T1000 (cell line): Measurements from ENCODE around the gene POU6F2.
A peak's percentile ranks its signal among the peaks of the same experiment; 100 is the strongest.

ENCODE experiments used
- DNase-seq: peaks from one replicate; lab custom pipeline; 2025; ENCODE audit warnings: mixed read lengths; lab: John Stamatoyannopoulos, UW

The POU6F2 gene

DNA sequence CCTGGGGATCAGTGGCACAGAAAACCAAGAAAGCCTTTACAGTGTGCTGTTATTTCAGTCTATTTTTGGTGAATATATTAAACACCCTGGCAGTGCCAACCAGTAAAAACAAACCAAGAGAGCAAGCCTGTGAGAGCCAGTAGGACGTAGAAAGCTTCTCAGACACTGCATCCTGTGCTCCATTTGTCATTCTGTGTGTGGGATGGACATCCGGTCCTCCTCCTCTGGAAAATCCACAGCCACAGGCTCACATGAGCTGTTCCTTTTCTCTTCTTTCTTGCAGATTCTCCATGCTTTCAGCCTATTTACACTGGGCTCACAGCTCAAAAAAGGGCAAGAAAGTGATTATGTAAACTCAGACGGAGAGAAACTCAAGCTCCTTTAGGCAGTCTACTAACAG, 468.8 kb downstream of the POU6F2 start:
- DNase-seq, result no peak

DNA sequence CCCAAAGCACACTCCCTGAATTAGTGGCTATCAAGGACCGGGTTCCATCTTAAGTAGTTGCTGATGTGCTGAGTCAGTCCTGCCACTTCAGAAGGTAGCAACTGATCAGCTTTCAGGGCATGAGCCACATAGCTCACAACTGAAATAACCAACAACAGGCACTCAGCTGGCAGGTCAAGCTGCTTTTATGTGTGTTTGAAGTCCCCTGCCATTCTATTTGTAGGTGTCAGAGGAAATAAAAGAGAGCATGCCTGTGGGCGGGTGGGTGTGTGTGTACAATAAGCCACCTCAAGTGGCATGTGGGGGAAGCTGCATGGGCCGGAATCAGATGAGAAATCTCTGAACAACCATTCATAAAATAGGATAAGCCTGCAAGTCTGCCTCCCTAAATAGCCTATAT, 474.2 kb downstream of the POU6F2 start:
- no peak for DNase-seq

DNA sequence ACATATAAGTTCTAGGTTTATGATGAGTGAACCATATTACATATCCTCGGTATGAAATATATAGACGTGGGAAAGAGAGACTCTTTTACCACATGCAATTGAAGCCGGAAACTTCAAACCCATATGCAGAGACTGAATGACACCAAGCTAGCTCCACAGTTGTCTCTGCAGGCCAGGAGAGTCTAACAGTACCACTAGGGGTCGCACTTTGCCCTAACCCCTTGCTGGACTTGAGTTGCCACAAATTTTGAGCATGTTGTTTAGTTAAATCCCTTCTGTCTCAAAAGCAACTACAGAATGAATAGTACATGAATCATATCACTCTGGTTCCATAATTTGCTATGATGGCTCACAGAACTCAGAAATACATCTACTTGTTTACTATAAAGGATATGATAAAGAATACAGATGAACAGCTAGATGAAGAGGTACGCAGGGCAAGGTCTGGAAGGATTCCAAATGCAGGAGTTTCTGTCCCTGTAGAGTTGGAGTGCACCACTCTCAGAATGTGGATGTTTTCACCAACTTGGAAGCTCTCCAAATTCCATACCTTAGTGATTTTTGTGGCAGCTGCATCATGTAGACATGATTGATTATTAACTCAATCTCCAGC, 476.1 kb downstream of the POU6F2 start:
- no peak for DNase-seq

DNA sequence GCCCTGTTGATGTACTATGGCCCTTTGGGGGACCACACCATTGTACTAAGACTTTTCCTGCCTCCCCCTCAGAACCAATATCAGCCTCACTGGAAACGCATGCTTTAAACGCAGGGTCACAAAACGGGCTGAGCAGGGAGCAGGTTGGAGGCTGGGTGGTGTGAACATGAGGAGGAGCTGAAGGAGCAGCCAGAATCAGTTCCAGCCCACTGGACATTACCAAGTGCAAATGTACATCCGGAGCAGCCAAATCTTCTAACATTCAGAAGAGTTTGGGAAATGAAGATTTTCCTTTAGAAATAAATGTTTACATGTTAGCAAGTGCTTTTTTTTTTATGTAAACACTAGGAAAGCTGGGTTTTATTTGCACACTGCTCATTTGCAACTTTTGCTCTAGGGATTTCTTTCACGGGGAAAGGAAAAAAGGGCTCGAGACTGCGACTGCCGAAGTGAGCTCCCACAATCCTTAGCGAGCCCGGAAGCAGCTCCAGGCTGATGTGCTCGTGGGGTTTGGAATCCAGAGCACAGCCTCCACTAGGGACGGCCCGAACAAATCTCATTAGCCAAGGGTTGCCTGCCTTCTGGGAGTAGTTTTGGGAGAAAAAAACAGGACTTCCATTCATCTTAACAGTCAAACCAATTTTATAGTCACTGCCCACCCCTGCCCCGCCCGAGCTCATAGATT, 480.5 kb downstream of the POU6F2 start:
- no peak for DNase-seq

DNA sequence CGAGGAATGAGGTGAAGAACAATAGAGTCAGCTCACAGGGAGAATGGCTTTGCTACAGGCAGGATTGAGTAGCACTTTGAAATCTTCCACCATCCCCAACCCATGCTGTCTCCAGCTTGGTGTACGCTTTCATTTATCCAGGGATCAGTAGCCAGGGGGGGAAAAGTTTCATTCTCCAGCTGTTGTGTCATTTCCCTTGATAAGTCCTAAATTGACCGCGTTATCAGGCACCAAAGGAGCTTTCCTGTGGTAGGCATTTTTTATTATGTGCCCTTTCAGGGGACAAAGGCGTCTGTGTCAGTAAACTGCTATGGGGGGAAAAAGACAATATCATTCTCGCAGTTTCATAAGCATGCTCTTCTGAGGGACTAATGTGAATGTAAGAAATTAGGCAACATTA, 481.9 kb downstream of the POU6F2 start:
- DNase-seq, result no peak

DNA sequence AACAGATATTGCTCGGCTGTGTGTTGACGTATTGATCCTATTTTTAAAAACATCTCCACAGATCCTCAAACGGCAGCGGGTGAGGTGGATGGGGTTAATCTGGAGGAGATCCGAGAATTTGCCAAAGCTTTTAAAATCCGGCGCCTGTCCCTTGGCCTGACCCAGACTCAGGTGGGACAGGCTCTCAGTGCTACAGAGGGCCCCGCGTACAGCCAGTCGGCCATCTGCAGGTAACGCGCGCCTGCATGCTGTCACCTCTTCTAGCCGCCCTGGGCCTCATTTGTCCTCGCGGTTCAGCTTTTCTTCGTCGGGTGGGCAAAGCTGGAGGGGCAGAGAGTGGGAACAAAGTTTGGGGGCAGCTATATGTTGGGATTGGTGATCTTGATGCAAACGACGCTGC, 482.8 kb downstream of the POU6F2 start:
- DNase-seq, result no peak

DNA sequence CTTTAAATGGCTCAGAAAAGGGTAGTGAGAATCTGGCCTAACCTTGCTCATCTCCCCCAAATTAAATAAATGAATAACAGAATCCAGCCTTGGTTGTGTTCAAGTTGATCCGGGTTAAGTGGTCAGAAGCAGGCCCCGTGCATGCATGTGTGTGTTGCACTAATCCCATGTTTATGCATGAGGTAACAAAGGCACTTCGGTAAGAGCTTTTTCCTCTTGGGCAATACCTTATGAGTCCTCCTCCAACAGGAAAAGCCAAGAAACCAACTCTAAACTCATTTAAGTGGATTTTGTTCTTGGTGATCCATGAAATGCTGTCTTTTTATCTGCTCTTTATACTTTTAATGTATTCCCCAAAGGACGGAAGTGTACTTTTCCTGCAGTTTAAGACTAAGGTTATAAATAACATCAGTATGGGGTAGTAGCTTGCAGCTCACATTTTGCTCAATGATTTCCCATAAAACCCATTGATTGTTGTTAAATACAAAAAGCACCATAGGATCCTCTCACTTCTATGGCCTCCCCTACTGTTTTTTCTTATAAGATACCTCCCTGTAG, 483.6 kb downstream of the POU6F2 start:
- DNase-seq, result no peak

DNA sequence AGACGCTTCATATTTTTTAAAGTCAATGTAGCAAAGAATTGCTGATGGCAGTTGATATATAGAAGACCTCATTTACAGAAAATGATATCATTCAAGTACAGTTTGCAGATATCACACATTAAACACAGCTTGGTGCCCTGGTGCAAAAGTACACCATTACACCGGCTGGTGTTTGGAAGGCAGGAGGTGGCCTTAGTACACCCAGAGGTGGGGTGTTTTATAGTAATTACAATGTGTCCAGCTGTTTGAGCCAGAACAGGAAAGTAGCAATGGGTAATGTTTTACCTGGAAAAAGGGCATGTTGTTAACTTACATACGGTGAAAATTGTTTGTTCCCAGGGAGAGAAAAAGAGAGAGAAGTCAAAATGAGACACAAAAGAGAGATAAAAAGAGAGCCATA, 485.5 kb downstream of the POU6F2 start:
- DNase-seq, result no peak

DNA sequence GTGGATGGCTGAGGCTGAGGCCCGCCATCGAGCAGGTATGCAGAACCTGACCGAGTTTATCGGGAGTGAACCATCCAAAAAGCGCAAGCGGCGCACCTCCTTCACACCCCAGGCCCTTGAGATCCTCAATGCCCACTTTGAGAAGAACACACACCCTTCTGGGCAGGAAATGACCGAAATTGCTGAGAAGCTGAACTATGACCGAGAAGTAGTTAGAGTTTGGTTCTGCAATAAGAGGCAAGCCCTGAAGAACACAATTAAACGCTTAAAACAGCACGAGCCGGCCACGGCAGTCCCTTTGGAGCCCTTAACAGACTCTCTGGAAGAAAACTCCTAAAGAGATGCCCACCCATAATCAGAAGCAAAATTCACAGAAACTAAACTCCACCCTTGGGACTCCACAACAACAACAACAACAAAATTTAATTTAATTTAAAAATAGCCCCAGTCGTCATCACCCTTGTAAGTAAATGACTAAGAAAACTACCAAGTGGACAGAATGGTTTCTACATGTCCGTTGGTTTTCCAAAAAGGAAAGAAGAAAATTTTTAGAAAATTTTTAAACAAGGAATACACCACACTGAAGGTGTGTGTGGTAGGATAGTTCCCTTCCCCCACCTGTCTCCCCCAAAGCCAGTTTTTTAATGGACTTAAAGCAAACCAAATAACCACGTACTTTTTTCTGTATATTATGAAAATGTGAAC, 486.8 kb downstream of the POU6F2 start:
- no peak for DNase-seq

DNA sequence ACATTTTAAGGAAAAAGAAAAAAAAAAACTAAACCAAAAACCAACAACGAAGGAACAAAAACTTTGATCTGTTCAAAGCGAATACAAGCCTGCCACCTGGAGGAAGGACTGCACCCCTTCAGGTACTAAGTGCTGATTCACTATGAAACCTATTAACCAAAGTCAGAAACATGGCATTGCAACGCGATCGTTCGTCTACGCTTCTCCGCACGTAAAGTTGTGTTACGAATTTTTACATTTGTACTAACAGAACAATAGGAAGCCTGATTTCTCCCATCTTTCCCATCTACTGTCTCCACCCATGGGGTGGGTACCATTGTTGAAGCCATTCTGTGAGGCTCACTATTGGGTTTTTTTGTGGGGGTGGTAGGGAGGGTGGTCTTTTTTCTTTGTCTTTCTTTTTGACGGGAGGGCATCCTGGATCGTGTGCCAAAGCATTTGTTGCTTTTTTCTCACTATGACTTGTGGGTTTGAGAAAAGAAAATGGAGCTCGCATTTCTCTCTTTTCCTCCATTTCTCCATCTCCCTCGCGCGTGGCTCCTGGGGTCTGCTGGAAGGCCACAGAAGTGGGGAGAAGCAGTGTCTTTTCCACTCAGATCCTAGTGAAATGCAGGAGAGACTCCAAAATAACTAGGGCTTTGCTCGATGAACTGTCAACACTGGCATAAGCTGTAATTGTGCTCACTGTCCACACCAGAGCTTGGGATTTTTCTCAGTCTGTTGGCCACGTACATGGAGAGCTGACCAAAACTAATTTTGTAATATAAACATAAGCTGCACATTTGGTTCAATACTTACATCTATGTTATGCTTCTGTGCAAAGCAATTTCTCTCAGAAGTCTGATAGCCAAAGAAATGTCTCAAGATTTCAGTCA, 487.6 kb downstream of the POU6F2 start:
- DNase-seq, result peak; percentile 7

DNA sequence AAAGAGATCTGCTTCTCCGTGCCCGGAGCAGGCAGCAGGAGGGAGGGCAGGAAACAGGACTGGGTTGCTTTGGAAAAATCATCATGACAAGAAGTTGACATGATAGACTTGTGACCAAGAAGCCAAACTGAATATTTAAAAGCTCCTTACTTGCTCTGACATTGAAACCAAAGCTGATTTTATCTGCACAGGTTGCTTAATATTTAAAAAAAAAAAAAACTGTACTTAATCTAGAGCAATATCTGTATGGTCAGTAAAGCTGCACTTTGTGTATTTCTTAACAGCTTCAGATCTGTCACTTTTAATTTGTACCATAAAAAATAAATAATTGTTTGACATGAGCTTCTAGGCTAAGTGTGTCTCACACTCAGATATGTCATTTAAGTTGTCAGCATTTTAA, 490.6 kb downstream of the POU6F2 start:
- no peak for DNase-seq

DNA sequence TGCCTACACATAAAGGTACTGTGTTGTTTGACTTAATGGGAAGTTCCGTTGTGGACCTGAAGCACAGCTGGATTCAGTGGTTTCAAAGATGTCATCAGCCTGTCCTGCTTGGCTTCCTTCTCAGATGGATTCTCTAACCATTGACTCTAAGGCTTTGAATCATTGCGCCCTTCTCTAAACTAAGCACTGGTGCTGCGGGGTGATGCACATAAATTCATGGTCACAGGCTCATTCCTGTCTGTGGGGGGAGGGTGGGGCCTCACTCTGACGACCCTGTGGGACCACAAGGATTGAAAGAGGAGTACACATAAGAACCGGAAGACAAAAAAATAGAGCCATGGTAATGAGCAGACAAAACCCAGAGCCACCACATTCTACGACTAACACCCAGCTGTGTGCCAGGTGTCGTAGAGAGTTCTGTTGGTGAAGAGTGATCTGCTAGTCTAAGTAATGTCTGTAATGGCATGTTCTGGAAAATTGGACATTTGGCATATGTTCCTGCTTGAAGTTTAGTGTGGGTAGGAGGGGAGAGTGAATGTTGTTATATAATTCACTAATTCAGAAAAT, 491.2 kb downstream of the POU6F2 start:
- DNase-seq, result no peak

DNA sequence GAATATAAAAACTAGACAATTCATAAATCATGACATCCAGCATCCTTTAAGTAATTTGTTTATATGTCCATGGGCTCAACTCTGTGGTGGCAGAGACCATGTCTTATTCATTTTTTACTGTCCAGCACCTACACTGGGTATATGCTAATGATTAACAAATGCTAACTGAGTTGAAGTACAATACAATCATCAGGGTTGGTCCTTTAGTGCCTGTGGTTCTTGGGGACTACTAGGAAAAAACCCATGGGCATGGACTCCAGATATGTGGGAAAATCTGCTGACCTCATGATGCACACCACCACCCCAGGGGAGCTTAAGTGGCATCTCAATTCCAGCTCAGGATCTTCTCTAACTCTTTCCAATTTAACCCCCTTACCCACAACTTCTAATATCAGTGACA, 503.2 kb downstream of the POU6F2 start:
- DNase-seq, result no peak

DNA sequence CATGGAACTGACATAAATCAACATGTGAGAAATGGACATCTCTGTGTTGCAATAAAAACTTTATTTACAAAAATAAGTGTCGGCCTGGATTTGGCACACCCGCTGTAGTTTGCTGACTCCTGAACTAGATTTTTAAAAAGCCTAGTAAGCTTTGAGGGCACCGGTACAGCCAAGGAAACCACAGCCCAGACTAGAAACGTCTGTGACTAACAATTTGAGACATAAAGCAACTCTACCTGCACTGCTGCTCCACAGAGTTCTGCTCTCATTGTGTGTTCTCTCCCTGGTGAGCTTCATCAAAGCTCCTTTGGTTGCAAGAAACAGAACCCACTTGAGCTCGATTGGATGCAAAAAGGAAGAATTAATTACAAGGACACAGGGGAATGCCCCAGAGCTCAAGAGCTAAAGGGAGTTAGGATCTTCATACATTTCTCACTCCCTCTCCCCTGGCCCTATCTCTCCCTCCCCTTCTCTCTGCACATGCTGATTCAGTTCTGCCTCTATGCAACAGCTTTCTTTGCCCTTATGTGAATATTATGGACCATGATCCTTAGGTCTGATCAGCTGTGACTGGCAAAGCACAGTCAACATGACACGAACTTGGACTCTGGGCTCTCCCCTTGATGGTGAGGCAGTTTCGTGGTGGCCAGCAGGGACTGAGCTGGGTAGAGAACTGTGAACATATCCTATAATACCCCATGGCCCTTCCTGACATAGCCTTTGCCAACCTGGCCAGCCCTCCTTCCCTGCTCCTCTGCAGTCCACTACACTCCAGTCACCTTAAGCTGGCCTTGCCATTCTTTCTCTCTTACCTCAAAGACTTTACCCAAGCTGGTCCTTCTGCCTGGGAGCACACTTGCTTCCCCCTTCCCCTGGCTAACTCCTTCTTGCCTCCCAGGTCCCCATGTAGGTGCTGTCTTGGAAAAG, 511.0 kb downstream of the POU6F2 start:
- DNase-seq, result no peak

DNA sequence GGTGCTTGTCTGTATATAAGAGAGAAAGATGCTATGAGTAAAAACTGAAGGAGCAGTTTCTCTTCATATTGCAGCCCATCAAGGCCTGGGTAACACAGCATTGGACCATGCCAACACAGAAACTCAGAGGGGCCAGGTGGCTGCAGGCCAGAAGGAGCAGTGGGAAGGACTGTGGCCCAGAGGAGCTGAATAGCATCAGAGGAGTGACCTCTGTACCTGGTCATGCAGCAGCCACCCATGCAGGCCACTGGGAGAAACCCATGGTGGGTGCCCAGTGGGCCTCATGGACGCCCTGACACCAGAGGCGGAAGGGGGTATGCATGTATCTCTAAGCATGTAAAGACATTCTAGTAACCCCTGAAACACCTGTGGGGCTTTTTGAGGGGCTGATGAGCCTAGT, 512.6 kb downstream of the POU6F2 start:
- DNase-seq, result no peak

DNA sequence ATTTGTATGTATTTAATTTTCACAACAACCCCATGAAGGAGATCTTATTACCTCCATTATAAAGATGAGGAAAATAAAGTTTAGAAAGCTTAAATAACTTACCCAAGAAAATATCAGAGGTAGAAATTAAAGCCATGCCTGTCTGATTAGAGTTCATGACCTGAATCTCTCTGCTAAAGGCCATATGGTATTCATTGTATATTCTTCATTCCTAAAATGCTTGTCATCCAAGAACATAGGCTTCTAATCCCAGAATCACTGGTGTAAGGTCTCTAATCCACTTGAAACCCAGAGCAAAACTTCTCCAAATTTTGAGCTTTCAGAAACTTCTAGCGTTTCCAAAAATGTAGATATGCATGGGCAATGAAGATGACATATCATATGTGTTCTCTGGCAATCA, 516.2 kb downstream of the POU6F2 start:
- DNase-seq, result no peak

DNA sequence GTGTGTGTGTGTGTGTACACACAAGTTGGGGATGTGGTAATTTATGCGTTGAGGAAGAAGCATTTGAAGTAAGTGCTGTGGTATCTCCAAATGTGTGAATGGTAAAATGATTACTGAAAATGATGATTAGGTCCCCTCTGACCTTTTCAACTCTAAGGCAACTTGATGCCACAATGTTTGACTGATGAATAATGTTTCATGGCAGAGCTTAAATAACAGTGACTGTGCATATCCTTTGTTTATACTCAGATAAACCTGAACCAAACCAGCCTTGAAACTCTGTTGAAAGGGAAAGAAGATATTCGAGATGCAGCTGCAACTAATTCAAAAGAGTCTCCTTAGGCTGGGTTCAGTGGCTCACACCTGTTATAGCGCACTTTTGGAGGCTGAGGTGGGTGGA, 523.6 kb downstream of the POU6F2 start:
- no peak for DNase-seq

DNA sequence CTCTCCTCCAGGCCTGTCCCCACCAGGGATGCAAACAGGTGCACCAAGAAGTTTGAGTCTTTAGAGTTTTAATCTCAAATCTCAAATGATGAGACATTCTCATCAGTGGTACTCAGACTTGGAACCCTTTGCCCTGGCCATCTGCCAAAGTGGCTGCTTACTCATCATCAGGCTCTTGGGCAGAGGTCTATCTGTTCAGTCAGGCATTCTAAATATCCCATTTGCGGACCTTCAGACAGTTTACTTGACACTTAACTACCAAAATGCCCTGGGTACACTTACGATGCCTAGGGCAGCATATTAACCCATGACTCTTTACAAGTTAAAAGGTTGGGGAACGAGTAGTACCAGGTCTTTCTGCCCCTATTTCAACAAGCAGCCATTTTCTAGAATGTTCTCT, 527.3 kb downstream of the POU6F2 start:
- DNase-seq, result peak; percentile 63

DNA sequence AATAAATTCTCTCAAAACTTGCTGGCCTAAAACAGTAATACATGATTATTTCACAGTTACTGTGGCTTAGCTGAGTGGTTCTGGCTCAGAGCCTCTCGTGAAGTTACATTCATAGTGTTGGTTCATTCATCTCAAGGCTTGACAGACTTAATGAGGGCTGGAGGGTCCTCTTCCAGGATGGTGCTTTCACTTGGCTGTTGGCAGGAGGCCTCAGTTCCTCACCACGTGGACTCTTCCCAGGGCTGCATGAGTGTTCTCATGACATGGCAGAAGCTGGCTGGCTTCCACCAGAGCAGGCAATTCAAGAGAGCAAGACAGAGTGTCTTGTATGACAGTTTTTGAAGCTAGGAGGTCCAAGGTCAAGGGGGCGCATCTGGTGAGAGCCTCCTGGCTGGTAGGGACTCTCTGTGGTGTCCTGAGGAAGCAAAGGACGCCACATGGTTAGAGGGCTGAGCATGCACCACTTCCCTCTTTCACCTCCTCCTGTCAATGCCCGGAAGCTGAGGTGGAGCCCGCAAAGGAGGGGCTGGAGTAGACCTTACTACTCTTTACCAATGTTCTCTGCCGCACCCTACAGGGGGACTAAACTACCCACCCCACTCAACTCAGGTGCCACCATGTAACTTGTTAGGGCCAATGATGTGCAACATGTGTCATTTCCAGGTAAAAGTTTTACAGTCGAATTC, 530.3 kb downstream of the POU6F2 start:
- no peak for DNase-seq

DNA sequence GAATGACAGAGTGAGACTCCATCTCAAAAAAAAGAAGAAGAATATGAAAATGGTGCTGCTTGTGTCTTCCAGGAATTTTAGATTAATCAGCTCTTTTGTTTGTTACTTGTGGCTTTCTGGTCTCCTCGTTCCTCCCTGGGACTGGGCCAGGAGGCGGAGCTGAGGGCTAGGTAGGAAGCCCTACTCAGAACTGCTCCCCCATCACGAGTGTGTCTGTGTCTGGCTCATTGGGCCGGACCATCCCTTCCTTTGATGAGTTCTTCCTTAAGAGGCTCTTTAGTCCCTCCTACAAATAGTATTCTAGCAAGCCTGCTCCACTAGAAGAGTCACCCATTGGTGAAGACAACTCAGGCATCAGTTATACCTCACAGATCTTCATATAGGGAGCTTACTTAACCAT, 531.7 kb downstream of the POU6F2 start:
- no peak for DNase-seq
